ENCODE data around the gene POU3F1. TPM values are rescaled to one million over a fixed set of nuclear protein-coding genes. Genes with fewer than 3 reads are reported as not detected.

The POU3F1 gene
- total RNA-seq, 1 donor from 2014 or later = 6.1 TPM

- ChIA-PET CTCF (interaction anchor here (1.2 to 3.6 kb wide), 2 partner anchors 19 to 99 kb away, joined by 3 to 15 read pairs; no protein-coding TSS in a partner anchor), POLR2A (interaction anchor here (0.6 to 2.2 kb wide), 4 partner anchors 9 to 422 kb away, joined by 3 to 19 read pairs (median 8); no protein-coding TSS in a partner anchor)
- TF ChIP-seq CTCF (IDR thresholded peaks at IDR 0.05) = no peak
- Mint-ChIP-seq H3K9me3 (no peaks in the 10 kb centered on the region), H3K4me3 (peak overlapping the region; percentile 26), H3K27ac (peak overlapping the region; percentile 63), H3K27me3 (no peaks in the 10 kb centered on the region), H3K4me1 (peaks cover 35% of the 10 kb centered on the region), H3K36me3 (ENCODE audit: low read depth) (no peaks in the 10 kb centered on the region)
- intact Hi-C loops (cut with micrococcal nuclease) = loop anchor here (1.0 to 5.0 kb wide), 3 partner anchors 9 to 424 kb away; no protein-coding TSS in a partner anchor
- peak; percentile 47 for DNase-seq
- peak; percentile 92 for ATAC-seq (ENCODE audit: low read depth)
Measured at GRCh38 chr1:38052750-38053415, 6.3 kb upstream of the POU3F1 start.

GRCh38 chr1:38051079-38051543 is 4.5 kb upstream of the POU3F1 start:
- H3K27me3 Mint-ChIP-seq = no peaks in the 10 kb centered on the region
- no peaks in the 10 kb centered on the region for H3K9me3 Mint-ChIP-seq
- DNase-seq (no peak), ATAC-seq (ENCODE audit: low read depth) (no peak)
- no peak for TF ChIP-seq CTCF (IDR thresholded peaks at IDR 0.05)
- H3K4me3 Mint-ChIP-seq = no peak overlapping the region
- ChIA-PET CTCF (interaction anchor here (3.6 kb wide), 1 partner anchor 20 kb away, joined by 15 read pairs; no protein-coding TSS in a partner anchor), POLR2A (no interaction called here)
- H3K27ac Mint-ChIP-seq = no peak overlapping the region
- peaks cover 37% of the 10 kb centered on the region for H3K4me1 Mint-ChIP-seq
- no peaks in the 10 kb centered on the region for H3K36me3 Mint-ChIP-seq (ENCODE audit: low read depth)
- intact Hi-C loops (cut with micrococcal nuclease) = loop anchor here (5.0 kb wide), 2 partner anchors 121 to 426 kb away; no protein-coding TSS in a partner anchor

GRCh38 chr1:38050397-38051078 is 3.9 kb upstream of the POU3F1 start:
- intact Hi-C loops (cut with micrococcal nuclease) = loop anchor here (5.0 kb wide), 2 partner anchors 122 to 427 kb away; no protein-coding TSS in a partner anchor
- H3K9me3 Mint-ChIP-seq = no peaks in the 10 kb centered on the region
- H3K36me3 Mint-ChIP-seq (ENCODE audit: low read depth) = no peaks in the 10 kb centered on the region
- no peaks in the 10 kb centered on the region for H3K27me3 Mint-ChIP-seq
- CTCF ChIA-PET = no interaction called here
- H3K27ac Mint-ChIP-seq = no peak overlapping the region
- no peak overlapping the region for H3K4me3 Mint-ChIP-seq
- ATAC-seq (ENCODE audit: low read depth) (no peak), DNase-seq (no peak)
- POLR2A ChIA-PET = no interaction called here
- TF ChIP-seq CTCF (IDR thresholded peaks at IDR 0.05) = no peak
- H3K4me1 Mint-ChIP-seq = peaks cover 38% of the 10 kb centered on the region

- CTCF ChIA-PET = interaction anchor here (1.2 to 1.6 kb wide), 2 partner anchors 24 to 28 kb away, joined by 3 to 7 read pairs; no protein-coding TSS in a partner anchor
- Mint-ChIP-seq H3K36me3 (ENCODE audit: low read depth) (no peaks in the 10 kb centered on the region), H3K9me3 (no peaks in the 10 kb centered on the region), H3K27ac (peak overlapping the region; percentile 18), H3K27me3 (peaks cover 16% of the 10 kb centered on the region), H3K4me1 (peaks cover 36% of the 10 kb centered on the region), H3K4me3 (peak overlapping the region; percentile 83)
- POLR2A ChIA-PET = interaction anchor here (0.6 to 4.5 kb wide), 7 partner anchors 15 to 428 kb away, joined by 3 to 32 read pairs (median 5); no protein-coding TSS in a partner anchor
- intact Hi-C loops (cut with micrococcal nuclease) = loop anchor here (5.0 kb wide), 1 partner anchor 450 kb away; no protein-coding TSS in a partner anchor
- TF ChIP-seq CTCF (IDR thresholded peaks at IDR 0.05) = no peak
- ATAC-seq (ENCODE audit: low read depth) (no peak), DNase-seq (no peak)
Measured at GRCh38 chr1:38047603-38048141, 1.1 kb upstream of the POU3F1 start.
